ENCODE data around the gene SYTL3.

Gene SYTL3

GRCh38 chr6:158756977-158757752 is 107.3 kb downstream of the SYTL3 start:
- H3K9me3 ChIP-seq (ENCODE audit: control insufficient read depth, low read length), result no peaks in the 10 kb centered on the region
- no peak overlapping the region for H3K4me3 ChIP-seq (ENCODE audit: extremely low read depth, insufficient read depth, low read length, poor library complexity, severe bottlenecking)
- H3K36me3 ChIP-seq (ENCODE audit: control insufficient read depth, insufficient read depth, low read length), result no peaks in the 10 kb centered on the region
- H3K4me1 ChIP-seq (ENCODE audit: control insufficient read depth, insufficient read depth, low read length, poor library complexity, severe bottlenecking), result no peaks in the 10 kb centered on the region
- 93 to 94% methylated on average over 15 to 18 of the region's 25 CpGs for WGBS, 2 experiments (ENCODE audit: insufficient coverage in 2 of 2)
- H3K27ac ChIP-seq (ENCODE audit: low read depth, low read length, severe bottlenecking), result no peak overlapping the region

GRCh38 chr6:158757753-158758090 is 107.9 kb downstream of the SYTL3 start:
- Histone ChIP-seq H3K9me3 (ENCODE audit: control insufficient read depth, low read length) (no peaks in the 10 kb centered on the region), H3K4me1 (ENCODE audit: control insufficient read depth, insufficient read depth, low read length, poor library complexity, severe bottlenecking) (no peaks in the 10 kb centered on the region), H3K4me3 (ENCODE audit: extremely low read depth, insufficient read depth, low read length, poor library complexity, severe bottlenecking) (no peak overlapping the region), H3K27ac (ENCODE audit: low read depth, low read length, severe bottlenecking) (no peak overlapping the region), H3K36me3 (ENCODE audit: control insufficient read depth, insufficient read depth, low read length) (no peaks in the 10 kb centered on the region)
- 75 to 76% methylated on average over 7 to 9 of the region's 9 CpGs for WGBS, 2 experiments (ENCODE audit: insufficient coverage in 2 of 2)

DNA sequence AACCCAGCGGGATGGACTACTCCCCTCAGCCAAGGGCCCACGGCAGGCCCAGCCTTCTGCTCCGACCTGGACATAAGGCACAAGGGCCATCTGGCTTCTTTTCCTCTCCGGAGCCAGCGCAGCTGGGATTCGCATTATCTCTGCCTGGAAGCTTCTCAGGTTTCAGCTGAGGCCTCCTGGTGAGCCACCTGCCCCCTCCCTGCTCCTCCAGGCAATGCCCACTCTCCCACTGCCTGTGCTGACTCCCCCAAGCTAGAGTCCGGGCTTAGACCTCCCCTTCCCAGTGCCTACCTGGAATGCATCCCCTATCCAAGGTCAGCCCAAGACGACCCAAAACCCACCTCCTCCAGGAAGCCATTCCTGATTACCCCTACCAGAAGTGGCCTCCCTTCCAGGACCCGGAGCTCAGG is 108.6 kb downstream of the SYTL3 start:
- no peaks in the 10 kb centered on the region for H3K36me3 ChIP-seq (ENCODE audit: control insufficient read depth, insufficient read depth, low read length)
- H3K4me1 ChIP-seq (ENCODE audit: control insufficient read depth, insufficient read depth, low read length, poor library complexity, severe bottlenecking), result no peaks in the 10 kb centered on the region
- H3K27ac ChIP-seq (ENCODE audit: low read depth, low read length, severe bottlenecking), result no peak overlapping the region
- no peaks in the 10 kb centered on the region for H3K9me3 ChIP-seq (ENCODE audit: control insufficient read depth, low read length)
- H3K4me3 ChIP-seq (ENCODE audit: extremely low read depth, insufficient read depth, low read length, poor library complexity, severe bottlenecking), result no peak overlapping the region
- WGBS, 2 experiments (ENCODE audit: insufficient coverage in 2 of 2), result 40 to 42% methylated on average over 8 to 9 of the region's 9 CpGs

DNA sequence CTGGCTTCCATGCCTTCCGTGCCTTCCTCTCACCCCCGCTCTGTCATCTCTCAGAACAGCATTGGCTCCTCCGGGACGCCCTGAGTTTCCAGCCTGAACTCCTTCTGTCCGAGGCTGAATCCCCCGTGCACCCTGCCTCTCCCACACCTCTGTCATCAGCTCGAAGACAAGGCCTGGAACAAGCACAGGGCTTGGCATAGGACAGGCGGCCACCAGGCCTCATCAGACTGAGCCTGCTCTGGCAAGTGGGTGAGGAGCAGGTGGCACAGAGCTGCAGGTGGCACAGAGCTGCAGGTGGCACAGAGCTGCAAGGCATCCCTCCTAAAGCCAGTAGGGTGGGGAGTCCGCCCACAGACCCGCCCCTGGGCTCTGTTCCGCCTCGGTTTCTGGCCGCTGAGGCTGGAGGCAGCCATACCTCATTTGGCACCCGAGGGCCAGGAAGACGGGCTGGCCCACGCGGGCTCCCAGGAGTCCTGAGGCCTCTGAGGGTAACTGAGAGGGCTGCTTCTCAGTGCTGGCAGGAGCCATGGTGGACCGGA is 109.2 kb downstream of the SYTL3 start:
- 86 to 88% methylated on average over 15 of the region's 18 CpGs for WGBS, 2 experiments (ENCODE audit: insufficient coverage in 2 of 2)

GRCh38 chr6:158759966-158760617 is 110.2 kb downstream of the SYTL3 start:
- peaks cover 7% of the 10 kb centered on the region for H3K36me3 ChIP-seq (ENCODE audit: control insufficient read depth, insufficient read depth, low read length)
- no peak overlapping the region for H3K4me3 ChIP-seq (ENCODE audit: extremely low read depth, insufficient read depth, low read length, poor library complexity, severe bottlenecking)
- H3K4me1 ChIP-seq (ENCODE audit: control insufficient read depth, insufficient read depth, low read length, poor library complexity, severe bottlenecking), result no peaks in the 10 kb centered on the region
- no peak overlapping the region for H3K27ac ChIP-seq (ENCODE audit: low read depth, low read length, severe bottlenecking)
- H3K9me3 ChIP-seq (ENCODE audit: control insufficient read depth, low read length), result no peaks in the 10 kb centered on the region
- 94 to 97% methylated on average over 3 to 5 of the region's 7 CpGs for WGBS, 2 experiments (ENCODE audit: insufficient coverage in 2 of 2)

More for the DNA sequence above, 109.2 kb downstream of the SYTL3 start:
- H3K4me1 ChIP-seq (ENCODE audit: control insufficient read depth, insufficient read depth, low read length, poor library complexity, severe bottlenecking), result no peaks in the 10 kb centered on the region
- H3K36me3 ChIP-seq (ENCODE audit: control insufficient read depth, insufficient read depth, low read length), result no peaks in the 10 kb centered on the region
- H3K27ac ChIP-seq (ENCODE audit: low read depth, low read length, severe bottlenecking), result no peak overlapping the region
- no peaks in the 10 kb centered on the region for H3K9me3 ChIP-seq (ENCODE audit: control insufficient read depth, low read length)
- no peak overlapping the region for H3K4me3 ChIP-seq (ENCODE audit: extremely low read depth, insufficient read depth, low read length, poor library complexity, severe bottlenecking)

DNA sequence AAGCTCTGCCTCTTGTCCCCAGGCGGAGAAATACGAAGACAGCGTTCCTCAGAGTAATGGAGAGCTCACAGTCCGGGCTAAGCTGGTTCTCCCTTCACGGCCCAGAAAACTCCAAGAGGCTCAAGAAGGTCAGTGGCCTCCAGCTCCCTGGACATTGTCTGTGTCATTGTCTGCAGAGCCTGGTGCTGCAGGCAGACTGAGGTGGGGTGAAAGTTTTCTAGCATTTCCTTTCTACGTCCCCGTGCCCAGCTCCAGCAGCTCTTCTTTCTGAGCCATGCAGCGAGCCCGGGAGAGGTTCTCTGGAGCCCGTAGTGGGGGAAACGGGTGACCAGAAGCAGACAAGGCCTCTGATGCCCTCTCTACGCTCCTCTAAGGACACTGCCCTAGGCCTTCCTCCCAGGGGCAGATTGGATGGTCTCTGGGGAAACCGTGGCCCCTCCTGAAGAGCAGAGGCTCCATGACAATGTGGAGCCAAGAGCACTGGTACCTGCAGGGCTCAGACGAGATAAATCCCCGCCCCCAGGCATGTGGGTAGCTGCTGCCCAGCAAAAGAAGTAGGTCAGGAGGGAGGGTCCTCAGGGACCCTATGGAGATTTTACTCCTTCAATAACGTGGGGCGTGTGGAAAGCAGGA is 110.9 kb downstream of the SYTL3 start:
- Histone ChIP-seq H3K9me3 (ENCODE audit: control insufficient read depth, low read length) (no peaks in the 10 kb centered on the region), H3K4me3 (ENCODE audit: extremely low read depth, insufficient read depth, low read length, poor library complexity, severe bottlenecking) (no peak overlapping the region), H3K27ac (ENCODE audit: low read depth, low read length, severe bottlenecking) (no peak overlapping the region), H3K36me3 (ENCODE audit: control insufficient read depth, insufficient read depth, low read length) (peaks cover 14% of the 10 kb centered on the region), H3K4me1 (ENCODE audit: control insufficient read depth, insufficient read depth, low read length, poor library complexity, severe bottlenecking) (no peaks in the 10 kb centered on the region)
- WGBS, 2 experiments (ENCODE audit: insufficient coverage in 2 of 2), result 85 to 87% methylated on average over 10 to 15 of the region's 17 CpGs

- H3K9me3 ChIP-seq (ENCODE audit: control insufficient read depth, low read length), result no peaks in the 10 kb centered on the region
- no peak overlapping the region for H3K4me3 ChIP-seq (ENCODE audit: extremely low read depth, insufficient read depth, low read length, poor library complexity, severe bottlenecking)
- WGBS, 2 experiments (ENCODE audit: insufficient coverage in 2 of 2), result 89 to 94% methylated on average over 8 to 9 of the region's 10 CpGs
- H3K4me1 ChIP-seq (ENCODE audit: control insufficient read depth, insufficient read depth, low read length, poor library complexity, severe bottlenecking), result no peaks in the 10 kb centered on the region
- H3K36me3 ChIP-seq (ENCODE audit: control insufficient read depth, insufficient read depth, low read length), result peaks cover 24% of the 10 kb centered on the region
- no peak overlapping the region for H3K27ac ChIP-seq (ENCODE audit: low read depth, low read length, severe bottlenecking)
These were observed 111.9 kb downstream of the SYTL3 start for GRCh38 chr6:158761746-158762145.

- no peaks in the 10 kb centered on the region for H3K9me3 ChIP-seq (ENCODE audit: control insufficient read depth, low read length)
- H3K36me3 ChIP-seq (ENCODE audit: control insufficient read depth, insufficient read depth, low read length), result peaks cover 36% of the 10 kb centered on the region
- peak overlapping the region; percentile 29 for H3K27ac ChIP-seq (ENCODE audit: low read depth, low read length, severe bottlenecking)
- H3K4me1 ChIP-seq (ENCODE audit: control insufficient read depth, insufficient read depth, low read length, poor library complexity, severe bottlenecking), result no peaks in the 10 kb centered on the region
- H3K4me3 ChIP-seq (ENCODE audit: extremely low read depth, insufficient read depth, low read length, poor library complexity, severe bottlenecking), result no peak overlapping the region
- WGBS, 2 experiments (ENCODE audit: insufficient coverage in 2 of 2), result 90% methylated on average over 11 to 12 of the region's 12 CpGs
These were observed 113.1 kb downstream of the SYTL3 start for GRCh38 chr6:158762787-158763433.

GRCh38 chr6:158763434-158764182 is 113.8 kb downstream of the SYTL3 start:
- WGBS, 2 experiments (ENCODE audit: insufficient coverage in 2 of 2), result 79 to 90% methylated on average over 9 to 10 of the region's 11 CpGs
- Histone ChIP-seq H3K4me3 (ENCODE audit: extremely low read depth, insufficient read depth, low read length, poor library complexity, severe bottlenecking) (no peak overlapping the region), H3K27ac (ENCODE audit: low read depth, low read length, severe bottlenecking) (peak overlapping the region; percentile 29), H3K36me3 (ENCODE audit: control insufficient read depth, insufficient read depth, low read length) (peaks cover 43% of the 10 kb centered on the region), H3K9me3 (ENCODE audit: control insufficient read depth, low read length) (no peaks in the 10 kb centered on the region), H3K4me1 (ENCODE audit: control insufficient read depth, insufficient read depth, low read length, poor library complexity, severe bottlenecking) (no peaks in the 10 kb centered on the region)

Data from mesodermal cell (in vitro differentiated cells).